GM12873 (cell line): Measurements from ENCODE around the gene RGS11.

Source experiments
- TF ChIP-seq, protein P1 (sequence below): IDR thresholded peaks from 2 replicates; pipeline ENCODE4 v1.5.1; 2012; ENCODE audit warnings: low read depth, mild to moderate bottlenecking, moderate library complexity, low read length, control low read depth; ENCODE audit not compliant: insufficient read depth; ENCODE audit errors: missing control alignments

RGS11 gene

GRCh38 chr16:275786-276232 is at the start of gene RGS11:
Gene RGS11, minus strand, starts transcription at chr16:275944. Its CDS starts 33 bp downstream, at chr16:275911.
- TF ChIP-seq, protein P1, sequence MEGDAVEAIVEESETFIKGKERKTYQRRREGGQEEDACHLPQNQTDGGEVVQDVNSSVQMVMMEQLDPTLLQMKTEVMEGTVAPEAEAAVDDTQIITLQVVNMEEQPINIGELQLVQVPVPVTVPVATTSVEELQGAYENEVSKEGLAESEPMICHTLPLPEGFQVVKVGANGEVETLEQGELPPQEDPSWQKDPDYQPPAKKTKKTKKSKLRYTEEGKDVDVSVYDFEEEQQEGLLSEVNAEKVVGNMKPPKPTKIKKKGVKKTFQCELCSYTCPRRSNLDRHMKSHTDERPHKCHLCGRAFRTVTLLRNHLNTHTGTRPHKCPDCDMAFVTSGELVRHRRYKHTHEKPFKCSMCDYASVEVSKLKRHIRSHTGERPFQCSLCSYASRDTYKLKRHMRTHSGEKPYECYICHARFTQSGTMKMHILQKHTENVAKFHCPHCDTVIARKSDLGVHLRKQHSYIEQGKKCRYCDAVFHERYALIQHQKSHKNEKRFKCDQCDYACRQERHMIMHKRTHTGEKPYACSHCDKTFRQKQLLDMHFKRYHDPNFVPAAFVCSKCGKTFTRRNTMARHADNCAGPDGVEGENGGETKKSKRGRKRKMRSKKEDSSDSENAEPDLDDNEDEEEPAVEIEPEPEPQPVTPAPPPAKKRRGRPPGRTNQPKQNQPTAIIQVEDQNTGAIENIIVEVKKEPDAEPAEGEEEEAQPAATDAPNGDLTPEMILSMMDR = no peak

DNA sequence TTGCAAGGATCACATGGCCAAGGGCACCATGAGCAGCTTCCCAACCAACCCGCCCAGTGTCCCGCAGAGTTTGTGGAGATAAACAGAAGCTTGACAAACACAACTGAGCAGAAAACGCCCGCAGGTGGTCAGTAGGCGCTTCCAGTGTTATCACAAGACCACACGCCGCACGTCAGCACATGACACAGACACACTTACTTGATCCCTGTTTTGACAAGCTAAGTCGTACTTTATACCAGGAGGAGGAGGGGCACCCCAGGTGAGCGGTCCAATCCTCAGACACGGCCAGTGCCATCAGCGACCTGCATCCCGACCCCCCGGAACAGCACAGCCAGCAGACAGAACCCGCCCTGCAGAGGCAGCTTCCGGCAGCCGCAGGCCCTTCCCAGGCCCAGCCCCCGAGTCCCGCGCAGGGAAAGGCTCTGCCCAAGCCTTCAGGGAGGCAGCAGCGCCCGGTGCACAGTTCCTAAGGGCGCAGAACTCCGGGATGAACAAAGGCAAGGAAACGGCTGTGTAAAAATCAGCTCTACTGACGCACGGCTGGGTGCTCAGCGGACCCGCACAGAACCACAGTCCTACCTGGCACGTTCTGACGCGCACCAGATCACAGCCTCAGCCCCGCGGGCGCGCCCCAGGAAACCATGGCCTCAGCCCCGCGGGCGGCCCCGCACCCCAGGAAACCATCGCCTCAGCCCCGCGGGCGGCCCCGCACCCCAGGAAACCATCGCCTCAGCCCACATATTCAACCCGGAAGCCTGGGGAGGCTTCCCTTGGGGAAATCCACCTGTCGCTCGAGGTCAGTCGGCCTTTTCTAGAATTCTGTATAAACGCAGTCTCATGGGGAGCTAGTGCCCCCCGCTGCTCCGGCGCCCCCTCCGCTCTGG is 48.9 kb upstream of the RGS11 start:
- TF ChIP-seq, protein P1 = no peak

GRCh38 chr16:324201-324450 is 48.4 kb upstream of the RGS11 start:
- TF ChIP-seq, protein P1 = no peak

DNA sequence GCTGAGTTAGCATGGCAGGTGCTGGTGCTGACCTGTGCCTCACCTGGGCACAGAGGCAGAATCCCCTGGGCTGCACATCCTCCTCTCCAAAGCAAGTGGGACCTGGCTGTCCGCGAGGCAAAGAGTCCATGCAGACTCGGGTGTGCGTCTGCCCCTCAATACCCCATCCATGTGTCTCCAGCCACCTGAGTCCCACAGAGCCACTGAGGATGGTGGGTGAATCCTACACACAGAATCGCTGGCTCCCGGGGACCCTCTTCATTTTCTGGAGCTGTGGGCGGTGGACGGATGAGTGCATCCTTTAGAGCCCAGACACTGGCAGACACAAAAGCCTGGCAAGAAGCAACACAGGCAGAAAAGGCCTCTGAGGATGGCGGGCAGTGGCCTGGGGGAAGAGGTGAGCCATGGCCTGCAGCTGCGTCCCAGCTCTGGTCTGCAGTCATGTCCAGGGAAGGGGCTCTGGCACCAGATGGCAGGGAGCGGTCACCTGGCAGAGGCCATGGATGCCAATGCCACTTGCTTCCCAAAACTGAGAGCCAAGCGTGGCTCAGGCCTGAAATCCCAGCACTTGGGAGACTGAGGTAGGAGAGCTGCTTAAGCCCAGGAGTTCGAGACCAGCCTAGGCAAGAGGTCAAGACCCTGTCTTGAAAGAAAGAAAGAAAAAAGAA is 46.9 kb upstream of the RGS11 start:
- TF ChIP-seq, protein P1 = no peak

DNA sequence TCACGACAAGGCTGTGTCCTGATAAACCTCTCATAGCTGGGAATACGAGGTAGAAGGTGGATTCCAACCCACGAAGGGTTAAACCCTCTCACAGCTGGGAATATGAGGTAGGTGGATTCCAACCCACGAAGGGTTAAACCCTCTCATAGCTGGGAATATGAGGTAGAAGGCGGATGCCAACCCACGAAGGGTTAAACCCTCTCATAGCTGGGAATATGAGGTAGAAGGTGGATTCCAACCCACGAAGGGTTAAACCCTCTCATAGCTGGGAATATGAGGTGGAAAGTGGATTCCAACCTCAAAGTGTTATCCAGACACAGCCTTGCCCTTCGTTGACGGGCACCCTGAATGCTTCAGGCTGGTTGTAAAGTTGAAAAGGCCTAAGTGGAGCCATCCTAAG is 45.8 kb upstream of the RGS11 start:
- TF ChIP-seq, protein P1 = no peak

DNA sequence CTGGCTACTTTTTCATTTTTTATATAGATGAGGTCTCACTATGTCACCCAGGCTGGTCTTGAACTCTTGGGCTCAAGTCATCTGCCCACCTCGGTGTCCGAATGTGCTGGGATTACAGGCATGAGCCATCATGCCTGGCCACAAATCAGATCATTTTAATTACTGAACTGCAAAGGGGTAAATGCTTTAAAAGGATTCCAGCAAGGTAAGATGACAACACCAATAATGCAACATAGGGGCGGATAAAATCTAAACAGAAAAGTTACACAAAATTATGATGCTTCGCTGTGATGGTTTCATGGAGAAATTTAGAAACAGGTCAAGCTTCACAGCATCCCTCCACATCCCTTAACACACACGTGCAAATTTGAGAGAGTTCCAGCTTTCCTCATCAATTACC is 44.5 kb upstream of the RGS11 start:
- TF ChIP-seq, protein P1 = no peak

- TF ChIP-seq, protein P1 = peak; percentile 48
These were observed 42.9 kb upstream of the RGS11 start for GRCh38 chr16:318628-319027.
